OCI-LY3 (cell line): ENCODE measurements around the gene CEP19.

Experiments
- H2AFZ ChIP-seq: fragments of 200-600, 300-600 bp; shearing (Covaris generic); 2 replicates; pipeline ENCODE4 v1.6.0; 2014; ENCODE audit warnings: antibody characterized with exemption, low read depth, low read length
- H3K27ac ChIP-seq: fragments of 200-600, 300-600 bp; sonication (generic); 2 replicates; pipeline ENCODE4 v1.5.1; 2014; ENCODE audit warnings: mild to moderate bottlenecking, low read length, moderate library complexity, mixed read lengths
- H3K27me3 ChIP-seq: fragments of 200-600, 300-600 bp; sonication (generic); 2 replicates; pipeline ENCODE4 v1.6.1; 2014; ENCODE audit warnings: low read depth, low read length, mixed read lengths
- H3K36me3 ChIP-seq: fragments of 200-600, 300-600 bp; sonication (generic); replicated peaks from 2 replicates; pipeline ENCODE3; 2014; ENCODE audit warnings: low read depth, low read length, mixed read lengths
- H3K4me1 ChIP-seq: fragments of 300-600, 200-600 bp; sonication (generic); 2 replicates; pipeline ENCODE4 v1.6.1; 2014; ENCODE audit warnings: low read length, mixed read lengths
- H3K4me2 ChIP-seq: fragments of 200-600, 300-600 bp; sonication (generic); 2 replicates; pipeline ENCODE4 v1.6.1; 2014; ENCODE audit warnings: low read length, mixed read lengths
- H3K4me3 ChIP-seq: fragments of 300-600, 200-600 bp; sonication (generic); 2 replicates; pipeline ENCODE4 v1.5.1; 2014; ENCODE audit warnings: antibody characterized with exemption, mild to moderate bottlenecking, low read length, moderate library complexity
- H3K79me2 ChIP-seq: fragments of 300-600, 200-600 bp; shearing (Covaris generic); 2 replicates; pipeline ENCODE4 v1.6.1; 2014; ENCODE audit warnings: mild to moderate bottlenecking, low read length, mixed read lengths
- H3K9ac ChIP-seq: fragments of 300-600, 200-600 bp; shearing (Covaris generic); 2 replicates; pipeline ENCODE4 v1.6.0; 2014; ENCODE audit warnings: mild to moderate bottlenecking, low read length, moderate library complexity
- H3K9me3 ChIP-seq: fragments of 200-600, 300-600 bp; shearing (Covaris generic); 2 replicates; pipeline ENCODE4 v1.6.1; 2014; ENCODE audit warnings: low read length, mixed read lengths; ENCODE audit not compliant: insufficient read depth
- H4K20me1 ChIP-seq: fragments of 200-600, 300-600 bp; sonication (generic); 2 replicates; pipeline ENCODE4 v1.6.1; 2016; ENCODE audit warnings: low read length, mixed read lengths; ENCODE audit not compliant: insufficient read depth
- CTCF ChIP-seq: fragments of 200-600, 300-600 bp; sonication (generic); IDR thresholded peaks from 2 replicates; pipeline ENCODE4 v1.5.1; 2014; ENCODE audit warnings: antibody characterized with exemption, low read length, low read depth
- EZH2phosphoT487 ChIP-seq: fragments of 200-600 bp; shearing (Covaris generic); IDR thresholded peaks from 2 replicates; pipeline ENCODE4 v1.6.1; 2018; ENCODE audit warnings: antibody characterized with exemption, mixed run types, low read depth

The CEP19 gene

DNA sequence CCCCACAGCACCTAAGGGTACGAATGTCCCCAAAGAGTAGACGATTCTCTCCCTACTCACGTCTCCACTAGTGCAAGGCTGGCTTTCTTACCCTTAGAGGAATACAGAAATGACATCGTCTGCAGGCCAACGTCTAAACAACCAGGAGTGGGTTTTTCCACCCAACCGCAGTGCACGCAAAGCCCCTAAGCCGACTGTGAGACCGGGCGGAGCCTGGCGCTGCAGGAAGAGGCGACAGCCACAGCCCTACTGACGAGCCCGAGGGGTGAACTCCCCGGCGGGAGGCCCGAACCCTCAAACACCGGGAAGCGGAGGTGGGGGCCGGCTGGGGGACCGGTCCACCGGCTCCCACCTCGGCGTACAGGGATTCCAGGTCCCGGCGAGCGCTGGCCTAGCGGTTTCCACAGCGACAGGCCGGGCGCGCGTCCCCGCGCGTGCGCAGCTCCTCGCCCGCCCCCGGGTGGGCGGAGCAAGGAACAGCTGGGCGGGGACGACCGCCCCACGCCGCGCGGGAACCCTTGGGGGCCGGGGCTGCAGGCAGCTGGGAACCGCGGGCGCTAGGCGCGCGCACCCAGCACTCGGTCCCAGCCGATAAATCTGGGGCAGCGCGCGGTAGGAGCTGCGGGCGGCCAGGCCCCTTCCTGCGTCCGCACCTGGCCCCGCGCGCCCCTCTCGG lies at the start of gene CEP19, which contains the start of gene PIGX:
CEP19 (minus strand) TSS at position 413 of the 676 bp plus-strand sequence. CDS start 3,593 bp downstream, outside the sequence.
PIGX (plus strand) TSS at position 540 of the 676 bp plus-strand sequence.
- TF ChIP-seq CTCF (no peak), EZH2phosphoT487 (no peak)
- Histone ChIP-seq H3K27ac (peak within 1 kb of the TSS; percentile 49), H3K27me3 (no peaks in the 10 kb centered on the region), H3K4me1 (peaks cover 8% of the 10 kb centered on the region), H3K4me3 (peak within 1 kb of the TSS; percentile 90), H3K4me2 (peak within 1 kb of the TSS; percentile 83), H3K9ac (peak within 1 kb of the TSS; percentile 71), H3K79me2 (peaks cover 18% of the 10 kb centered on the region), H2AFZ (peak within 1 kb of the TSS; percentile 55), H3K36me3 (no peaks in the 10 kb centered on the region), H4K20me1 (no peaks in the 10 kb centered on the region), H3K9me3 (no peaks in the 10 kb centered on the region)

DNA sequence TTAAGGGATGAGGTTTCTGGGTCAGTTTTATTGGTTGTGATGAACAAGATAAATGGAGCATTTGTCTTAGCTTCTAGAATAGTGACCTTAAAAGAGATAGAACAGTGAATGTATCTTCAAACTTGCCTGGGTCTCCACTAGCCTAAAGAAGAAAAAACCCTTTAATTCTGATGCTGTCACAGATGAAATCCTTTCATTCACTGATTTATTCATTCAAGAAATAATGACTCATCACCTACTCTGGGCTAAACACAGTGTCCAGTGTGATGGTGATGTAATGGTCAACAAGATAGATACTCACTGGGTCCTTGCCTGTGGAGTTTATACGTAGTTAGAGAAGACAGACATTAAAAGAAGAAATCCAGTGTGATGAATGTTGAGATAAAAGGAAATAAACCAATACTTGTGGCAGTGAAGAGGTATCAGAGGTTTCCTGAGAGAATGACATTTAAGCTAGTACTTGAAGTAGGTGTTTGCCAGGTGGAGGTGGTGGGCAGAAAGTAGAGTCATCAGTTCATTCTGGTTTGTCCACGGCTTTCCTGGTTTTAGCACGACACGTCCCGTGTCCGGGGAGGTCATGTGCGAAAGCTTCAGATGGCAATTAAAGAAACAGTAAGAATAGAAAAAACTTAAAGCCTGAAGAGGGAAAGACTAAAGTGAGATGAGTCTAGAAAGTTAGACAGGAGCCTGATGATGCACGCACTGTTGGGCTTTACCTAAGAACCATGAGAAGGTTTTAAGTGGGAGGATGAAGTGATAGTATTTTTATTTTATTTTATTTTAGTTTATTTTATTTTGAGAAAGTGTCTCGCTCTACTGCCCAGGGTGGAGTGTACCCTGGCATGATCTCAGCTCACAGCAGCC lies 46.1 kb upstream of the CEP19 start:
- H3K27me3 ChIP-seq = no peaks in the 10 kb centered on the region
- H3K4me1 ChIP-seq = no peaks in the 10 kb centered on the region
- no peak for TF ChIP-seq EZH2phosphoT487
- TF ChIP-seq CTCF = no peak
- H3K9me3 ChIP-seq = peaks cover 15% of the 10 kb centered on the region; the same call in 1 of the 2 replicates
- H3K27ac ChIP-seq = no peak overlapping the region
- H3K79me2 ChIP-seq = peaks cover 86% of the 10 kb centered on the region
- H3K4me2 ChIP-seq = no peak overlapping the region
- H4K20me1 ChIP-seq = peaks cover 8% of the 10 kb centered on the region
- H2AFZ ChIP-seq = no peak overlapping the region
- H3K9ac ChIP-seq = no peak overlapping the region
- no peak overlapping the region for H3K4me3 ChIP-seq
- peaks cover 69% of the 10 kb centered on the region for H3K36me3 ChIP-seq

DNA sequence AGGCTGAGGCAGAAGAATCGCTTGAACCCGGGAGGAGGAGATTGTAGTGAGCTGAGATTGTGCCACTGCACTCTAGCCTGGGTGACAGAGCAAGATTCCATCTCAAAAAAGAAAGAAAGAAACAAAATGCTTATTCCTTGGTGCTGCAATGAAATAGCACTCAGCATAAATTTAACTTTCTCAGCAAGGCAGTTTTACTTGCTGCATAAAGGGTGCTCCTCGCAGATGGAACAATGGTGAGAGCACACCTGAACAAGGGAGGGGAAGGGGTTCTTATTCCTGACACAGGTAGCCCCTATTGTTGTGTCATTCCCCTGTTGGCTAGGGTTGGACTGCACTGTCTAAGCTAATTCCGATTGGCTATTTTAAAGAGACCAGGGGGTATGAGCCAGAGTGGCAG lies 44.7 kb upstream of the CEP19 start:
- no peak overlapping the region for H3K4me2 ChIP-seq
- no peak overlapping the region for H3K27ac ChIP-seq

More for the DNA sequence above, 44.7 kb upstream of the CEP19 start:
- TF ChIP-seq CTCF = no peak
- no peak for TF ChIP-seq EZH2phosphoT487
- Histone ChIP-seq H3K9ac (no peak overlapping the region), H3K27me3 (no peaks in the 10 kb centered on the region), H3K4me3 (no peak overlapping the region), H3K79me2 (peaks cover 92% of the 10 kb centered on the region), H4K20me1 (peaks cover 9% of the 10 kb centered on the region; the same call in 1 of the 2 replicates), H2AFZ (no peak overlapping the region), H3K9me3 (peaks cover 15% of the 10 kb centered on the region; the same call in 1 of the 2 replicates), H3K4me1 (no peaks in the 10 kb centered on the region), H3K36me3 (peaks cover 74% of the 10 kb centered on the region)
